ENCODE results near the gene QSOX1.
A peak's percentile ranks its signal among the peaks of the same experiment; 100 is the strongest.

The QSOX1 gene

DNA sequence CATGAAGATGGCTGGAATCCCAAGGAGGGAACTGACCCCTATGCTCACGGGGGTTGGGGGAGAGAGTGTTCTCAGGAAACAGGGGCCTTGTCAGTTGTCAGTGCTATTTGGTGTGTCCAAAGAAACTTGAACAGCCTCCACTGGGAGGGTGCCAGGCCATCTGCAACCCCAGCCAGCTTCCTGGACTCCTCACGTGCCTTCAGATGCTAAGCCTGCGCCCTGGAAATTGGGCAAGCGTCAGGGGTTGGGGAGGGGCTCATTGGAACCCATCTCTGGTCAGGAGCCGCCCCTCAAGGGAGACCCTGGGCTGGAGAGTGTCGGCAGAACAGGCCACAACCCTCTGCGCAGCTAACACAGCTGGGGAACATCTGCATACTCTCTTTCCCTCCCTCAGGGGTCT lies 62.3 kb downstream of the QSOX1 start:
- DNase-seq, result no peak

DNA sequence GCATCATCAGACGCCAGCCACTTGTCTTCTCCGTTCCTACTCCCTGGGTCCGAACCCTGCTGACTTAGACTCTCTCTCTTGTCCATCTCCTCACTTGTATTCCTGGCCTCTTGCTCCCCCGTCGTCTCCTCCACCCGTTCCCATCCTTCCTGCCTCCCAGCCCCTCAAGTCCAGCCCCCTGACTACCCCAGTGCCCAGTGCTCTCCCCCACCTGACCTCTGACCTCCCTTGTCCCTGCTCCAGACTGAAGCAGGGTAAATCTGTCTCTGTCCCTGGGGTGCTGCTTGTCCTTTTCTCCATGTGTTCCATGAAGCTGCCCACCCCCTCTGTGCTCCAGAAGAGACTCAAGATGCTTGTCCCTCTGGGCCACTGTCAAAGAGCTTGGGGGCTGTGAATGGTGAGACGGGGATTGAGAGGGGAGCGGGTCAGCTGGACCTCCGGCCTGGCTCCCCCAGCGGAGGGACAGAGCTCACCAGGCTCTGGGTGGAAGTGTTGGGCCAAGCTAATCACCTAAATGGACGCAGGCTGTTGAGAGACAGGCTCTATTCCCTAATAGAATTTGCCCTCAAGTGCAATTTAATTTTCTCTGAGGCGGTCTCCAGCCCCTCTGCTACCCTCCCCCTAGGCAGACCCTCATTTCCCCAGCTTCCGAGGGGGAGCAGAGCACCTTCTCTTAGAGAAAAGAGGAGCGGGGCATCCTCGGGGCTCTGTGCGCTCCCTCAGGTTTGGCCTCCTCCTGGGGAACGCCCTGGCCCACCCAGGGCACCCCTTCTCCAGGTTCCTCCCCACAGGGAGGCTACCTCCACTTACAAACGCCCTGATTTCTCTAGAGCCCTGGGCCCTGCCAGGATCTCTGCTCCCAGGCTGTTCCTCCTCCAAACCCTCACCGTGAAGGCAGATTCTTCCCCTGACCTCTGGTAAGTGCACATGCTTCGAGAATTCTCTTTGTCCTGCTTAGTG lies 64.4 kb downstream of the QSOX1 start:
- DNase-seq, result no peak

- no peak for DNase-seq
Measured at GRCh38 chr1:180219776-180220175, 65.1 kb downstream of the QSOX1 start.

DNA sequence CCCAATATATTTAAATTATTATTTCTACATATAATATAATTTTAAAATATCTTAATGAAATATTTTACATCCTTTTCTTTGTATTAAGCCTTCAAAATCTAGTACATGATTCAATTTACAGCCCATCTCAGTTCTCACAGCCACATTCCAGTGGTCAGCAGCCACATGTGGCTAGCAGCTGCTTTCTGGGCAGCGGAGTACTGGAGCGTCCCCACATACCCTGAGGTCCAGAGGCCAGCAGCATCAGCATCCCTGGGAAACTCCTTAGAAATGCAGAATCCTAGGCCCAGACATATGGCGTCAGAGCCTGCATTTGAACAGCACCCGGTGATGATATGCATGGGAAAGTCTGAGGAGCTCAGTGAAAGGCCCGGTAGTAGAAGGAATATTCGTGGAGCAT lies 66.8 kb downstream of the QSOX1 start:
- DNase-seq, result no peak

GRCh38 chr1:180224902-180225301 lies 70.2 kb downstream of the QSOX1 start:
- no peak for DNase-seq

DNA sequence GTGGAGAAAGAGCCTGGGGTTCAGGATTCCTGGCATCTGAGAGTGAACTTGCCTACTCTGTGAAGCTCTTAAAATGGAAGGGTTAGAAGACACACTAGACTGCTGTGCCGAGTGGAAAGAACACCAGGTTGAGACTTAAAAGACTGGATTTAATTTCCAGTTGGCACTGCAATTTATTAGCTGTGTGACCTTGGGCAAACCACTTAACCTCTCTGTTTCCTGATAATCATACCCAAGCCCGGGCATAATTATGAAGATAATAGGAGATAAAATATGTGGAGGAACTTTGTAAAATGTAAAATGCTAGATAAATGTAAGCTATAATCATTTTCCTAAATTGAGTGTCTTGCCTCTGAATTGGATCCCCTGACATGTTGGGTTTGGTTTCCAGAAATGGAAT lies 70.7 kb downstream of the QSOX1 start:
- DNase-seq, result no peak

DNA sequence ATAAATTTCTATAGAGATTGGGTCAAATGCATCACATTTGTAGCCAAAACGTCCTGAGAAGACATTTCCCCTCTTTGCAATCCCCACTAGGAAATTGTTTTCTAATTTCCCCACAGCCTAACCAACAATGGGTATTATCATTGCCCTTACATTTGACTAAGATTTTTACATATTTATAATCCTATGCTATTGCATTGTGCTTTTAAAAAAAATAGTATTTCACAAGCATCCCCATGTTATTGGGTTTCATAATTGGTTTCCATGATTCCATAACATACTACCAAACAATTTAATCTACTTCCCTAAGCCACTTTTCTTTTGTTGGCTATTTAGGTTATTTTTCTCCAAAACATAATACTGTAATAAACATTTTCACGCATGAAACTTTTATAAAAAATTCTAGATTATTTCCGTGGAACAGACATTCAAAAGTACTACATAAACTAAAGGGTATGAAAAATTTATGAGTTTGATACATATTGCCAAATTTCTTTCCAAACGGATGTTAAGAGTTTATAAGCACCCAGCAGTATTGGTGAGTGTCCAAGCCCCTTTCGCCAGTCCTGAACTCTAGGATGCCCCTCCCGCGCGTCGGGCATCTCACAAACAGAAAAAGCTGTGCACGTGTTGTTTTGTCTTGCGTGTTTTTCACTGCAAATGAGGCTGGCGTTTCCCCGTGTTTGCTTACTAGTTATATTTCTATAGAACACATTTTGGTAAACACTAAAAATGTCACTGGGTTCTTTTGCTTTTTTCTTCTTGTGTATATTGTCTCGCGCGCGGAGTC lies 73.4 kb downstream of the QSOX1 start:
- no peak for DNase-seq

GRCh38 chr1:180228648-180229482 lies 74.2 kb downstream of the QSOX1 start:
- peak; percentile 58 for DNase-seq

DNA sequence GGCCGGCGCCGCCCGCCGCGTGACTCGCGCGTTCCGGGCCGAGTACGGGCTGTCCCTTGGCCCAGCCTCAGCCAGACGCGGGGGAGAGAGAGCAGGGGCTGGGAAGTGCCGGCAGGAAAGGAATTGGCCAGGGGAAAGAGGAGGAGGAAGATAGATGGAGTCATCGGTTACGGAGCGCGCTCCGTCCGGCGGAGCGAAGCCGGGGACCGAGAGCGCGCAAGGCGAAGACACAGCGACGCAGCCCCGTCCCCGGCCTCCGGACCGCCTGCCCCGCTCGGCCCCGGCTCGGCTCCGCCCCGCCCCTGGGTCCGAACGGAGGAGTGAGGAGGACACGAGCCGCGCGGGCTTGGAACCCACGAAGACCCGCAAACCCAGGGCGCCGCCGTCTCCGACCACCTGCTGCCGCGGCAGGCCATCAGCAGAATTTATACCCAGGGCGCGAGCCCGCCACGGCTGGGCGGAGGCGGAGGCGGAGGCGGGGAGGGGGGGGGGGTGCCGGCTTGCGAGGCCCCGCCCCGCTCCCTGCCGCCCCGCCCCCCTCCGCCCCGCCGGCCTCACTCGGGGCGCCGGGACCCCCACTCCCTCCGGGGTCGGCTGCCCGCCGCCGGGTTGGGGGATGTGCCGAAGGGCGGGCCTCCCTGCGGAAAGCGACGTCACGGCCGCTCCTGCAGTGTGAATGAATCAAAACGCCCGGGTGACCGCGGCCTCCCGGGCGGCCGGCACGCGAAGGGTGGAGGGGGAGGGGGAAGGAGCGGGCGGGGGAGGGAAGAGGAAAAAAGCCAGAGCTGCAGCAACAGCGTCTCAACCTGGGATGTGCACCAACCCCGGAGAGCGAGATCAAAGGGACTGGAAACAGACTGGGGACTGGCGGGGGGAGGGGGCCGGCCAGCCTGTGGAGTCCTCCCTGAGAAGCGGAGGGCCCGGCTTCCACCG lies 75.1 kb downstream of the QSOX1 start, which contains the start of gene LHX4:
LHX4 (plus strand) TSS at position 782 of the 933 bp plus-strand sequence. CDS start 266 bp downstream, outside the sequence.
- DNase-seq, result peak; percentile 66

GRCh38 chr1:180230416-180230790 lies 75.7 kb downstream of the QSOX1 start:
- peak; percentile 74 for DNase-seq

DNA sequence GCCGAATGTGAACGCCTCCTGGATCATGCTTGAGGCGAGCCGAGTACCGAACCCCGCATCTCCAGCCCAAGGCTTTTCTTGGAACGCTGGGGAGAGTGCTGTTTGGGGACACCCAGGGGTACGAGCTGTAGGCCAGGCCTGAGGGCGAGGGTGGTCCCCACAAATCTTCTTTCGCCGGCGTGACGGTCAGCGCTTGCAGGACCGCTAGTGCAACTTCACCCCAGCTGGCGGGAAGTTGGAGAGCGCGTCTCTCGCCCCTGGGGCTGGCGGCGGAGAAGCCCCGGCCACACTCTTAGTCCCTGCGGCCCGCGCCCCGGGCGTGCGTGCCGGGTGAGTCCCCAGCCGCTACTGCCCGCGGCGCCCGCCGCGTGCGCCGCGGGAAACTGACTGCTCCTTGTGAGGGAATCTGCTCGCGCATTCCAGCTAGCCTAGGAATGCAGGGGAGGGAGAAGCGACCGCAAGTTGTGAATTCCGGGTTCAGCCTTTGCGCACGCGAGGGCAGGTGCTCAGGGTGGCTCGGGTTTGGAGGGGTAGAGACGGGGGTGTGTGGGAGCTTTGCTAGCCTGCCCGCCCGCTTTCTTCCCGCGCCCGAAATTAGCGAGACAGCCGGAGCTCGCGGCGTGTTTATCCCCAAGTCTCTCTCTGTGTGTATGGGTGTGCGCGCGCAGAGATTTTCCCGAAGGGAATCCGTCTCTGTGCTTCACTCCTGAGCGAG lies 76.3 kb downstream of the QSOX1 start:
- DNase-seq, result peak; percentile 67

- DNase-seq, result peak; percentile 64
Measured at GRCh38 chr1:180231506-180231921, 76.8 kb downstream of the QSOX1 start.

- peak; percentile 60 for DNase-seq
Measured at GRCh38 chr1:180231936-180232335, 77.3 kb downstream of the QSOX1 start.

- DNase-seq, result peak; percentile 60
Measured at GRCh38 chr1:180232521-180233043, 77.9 kb downstream of the QSOX1 start.

DNA sequence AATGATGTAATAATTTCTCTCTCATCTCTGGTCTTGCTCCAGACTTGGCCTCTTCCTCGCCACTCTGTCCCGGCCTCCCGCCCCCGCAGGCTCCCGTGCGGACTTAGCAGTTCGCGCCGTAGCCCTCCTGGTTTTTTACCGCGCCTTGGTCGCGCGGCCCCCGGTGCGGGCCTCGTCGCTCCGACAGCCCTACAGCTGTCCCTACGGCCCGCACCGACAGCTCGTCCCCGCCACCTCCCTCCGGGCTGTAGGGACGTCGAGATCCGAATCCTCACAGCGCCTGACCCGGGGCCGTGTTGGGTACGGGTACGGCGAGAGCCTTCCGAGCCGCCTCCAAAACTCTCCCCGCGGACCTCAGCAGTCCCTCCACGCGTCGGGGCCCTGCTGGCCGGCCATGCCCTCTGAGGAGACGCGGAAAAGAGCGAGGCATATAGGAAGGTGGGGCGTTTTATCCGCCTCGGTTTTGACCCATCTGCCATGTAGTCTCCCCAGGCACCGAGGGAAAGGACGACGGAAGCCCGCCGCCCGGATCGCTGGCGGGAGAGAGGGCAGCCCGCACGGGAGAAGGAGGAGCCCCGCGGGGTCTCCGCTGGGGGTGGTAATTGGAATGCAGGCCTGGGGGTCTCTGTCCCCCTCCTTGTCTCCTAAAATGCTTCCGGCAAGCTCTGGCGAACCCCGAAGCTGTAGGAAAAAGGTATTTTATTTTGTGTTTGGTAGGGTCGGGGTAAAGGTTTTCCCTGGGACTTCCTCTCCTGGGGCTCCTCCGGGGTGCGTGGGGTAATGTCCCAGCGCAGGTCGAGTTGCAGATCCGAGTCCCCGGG lies 78.7 kb downstream of the QSOX1 start:
- no peak for DNase-seq

DNA sequence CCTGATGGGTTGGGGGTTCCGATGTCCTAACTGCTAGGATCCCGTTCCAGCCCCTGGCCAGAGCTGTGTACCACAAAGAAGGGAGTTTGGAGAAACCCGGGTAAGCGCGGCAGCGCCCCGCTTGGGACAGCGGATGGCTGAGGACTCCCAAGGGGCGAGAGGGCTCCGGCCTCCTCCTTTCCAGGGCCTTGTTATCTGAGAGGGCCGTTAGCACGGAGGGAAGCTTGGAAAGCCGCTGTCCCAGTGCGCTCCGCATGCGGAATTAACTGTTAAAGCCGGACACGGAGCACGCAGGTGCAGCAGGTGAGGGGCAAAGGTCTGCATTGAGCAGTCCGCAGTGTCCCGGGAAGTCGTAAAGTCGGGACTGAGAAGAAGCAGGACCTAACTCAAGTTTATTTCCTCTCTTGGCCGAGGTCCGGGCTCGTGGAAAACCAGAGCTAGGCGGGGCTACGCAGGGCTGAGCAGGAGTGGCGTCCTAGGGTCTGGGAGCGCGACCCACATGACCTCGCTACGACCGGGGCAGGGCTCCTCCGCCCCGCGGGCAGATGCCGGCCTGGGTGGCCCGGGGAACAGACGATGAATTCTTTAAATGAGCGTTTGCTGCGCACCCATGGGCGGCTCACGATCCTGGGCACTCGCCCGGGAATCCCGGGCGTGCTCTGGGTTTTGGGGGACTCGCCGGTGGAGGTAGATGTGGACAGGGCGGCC lies 79.9 kb downstream of the QSOX1 start:
- DNase-seq, result no peak

- DNase-seq, result peak; percentile 61
Measured at GRCh38 chr1:180235077-180235501, 80.4 kb downstream of the QSOX1 start.

GRCh38 chr1:180235502-180236239 lies 81.0 kb downstream of the QSOX1 start:
- DNase-seq, result no peak
